Measurements from ENCODE around the gene SLC39A7. TPM values are rescaled to one million over a fixed set of nuclear protein-coding genes. Genes with fewer than 3 reads are reported as not detected.

SLC39A7 gene
- total and polyA plus RNA-seq, 2 of the 13 experiments (the other 11 are each of a cell fraction or from before 2014, with no cell fraction given) = 142 to 229 TPM

DNA sequence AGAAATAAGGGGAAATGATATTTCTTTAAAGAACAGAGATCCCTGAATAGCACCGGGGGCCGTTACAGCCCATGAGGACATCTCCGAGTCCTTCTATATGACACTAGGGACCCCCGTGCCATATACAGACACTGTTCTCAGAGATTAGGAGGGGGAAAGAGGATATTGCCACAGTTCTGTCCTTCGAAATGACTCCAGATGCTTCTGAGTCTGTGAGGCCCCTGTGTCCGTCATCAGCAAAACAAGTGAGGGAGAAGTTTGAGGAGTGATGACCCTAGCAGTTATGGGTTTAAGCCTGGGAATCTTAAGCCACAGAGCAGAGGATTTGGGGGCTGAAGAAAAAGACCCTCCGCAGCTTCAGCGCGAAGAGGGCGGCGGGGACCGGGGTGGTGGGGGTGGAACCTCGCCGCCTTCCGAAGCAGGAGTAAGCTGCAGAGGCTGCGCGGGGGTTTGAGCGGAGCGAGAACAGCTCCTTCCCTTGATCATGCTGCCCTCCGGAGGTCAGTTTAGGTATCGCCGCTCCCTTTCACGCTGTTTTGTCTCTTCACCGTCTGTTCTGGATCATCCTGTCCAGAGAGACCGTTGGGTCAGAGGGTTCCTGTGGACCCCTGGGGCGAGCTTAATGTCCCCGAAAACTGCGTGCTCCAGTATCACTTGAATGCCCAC, 47.4 kb downstream of the SLC39A7 start (continued):
- TF ChIP-seq ZNF850 (CRISPR knock-in tag; conservative IDR thresholded peaks at IDR 0.05) (no peak), MYNN (CRISPR knock-in tag; IDR thresholded peaks at IDR 0.05; ENCODE audit: low read depth) (no peak), ZFAT (CRISPR knock-in tag; conservative IDR thresholded peaks at IDR 0.05) (no peak), ZMYM4 (CRISPR knock-in tag; IDR thresholded peaks at IDR 0.05) (no peak), TBL1XR1 (IDR thresholded peaks at IDR 0.05; ENCODE audit: borderline replicate concordance, low read length, partially characterized antibody) (no peak), ZBTB7B (CRISPR knock-in tag; IDR thresholded peaks at IDR 0.05) (peak; percentile 53; the same call in 1 of the 2 replicates), MYC (CRISPR knock-in tag; IDR thresholded peaks at IDR 0.05; ENCODE audit: borderline replicate concordance) (peak; percentile 27; the same call in 1 of the 2 replicates)
- TF ChIP-seq, protein P1, sequence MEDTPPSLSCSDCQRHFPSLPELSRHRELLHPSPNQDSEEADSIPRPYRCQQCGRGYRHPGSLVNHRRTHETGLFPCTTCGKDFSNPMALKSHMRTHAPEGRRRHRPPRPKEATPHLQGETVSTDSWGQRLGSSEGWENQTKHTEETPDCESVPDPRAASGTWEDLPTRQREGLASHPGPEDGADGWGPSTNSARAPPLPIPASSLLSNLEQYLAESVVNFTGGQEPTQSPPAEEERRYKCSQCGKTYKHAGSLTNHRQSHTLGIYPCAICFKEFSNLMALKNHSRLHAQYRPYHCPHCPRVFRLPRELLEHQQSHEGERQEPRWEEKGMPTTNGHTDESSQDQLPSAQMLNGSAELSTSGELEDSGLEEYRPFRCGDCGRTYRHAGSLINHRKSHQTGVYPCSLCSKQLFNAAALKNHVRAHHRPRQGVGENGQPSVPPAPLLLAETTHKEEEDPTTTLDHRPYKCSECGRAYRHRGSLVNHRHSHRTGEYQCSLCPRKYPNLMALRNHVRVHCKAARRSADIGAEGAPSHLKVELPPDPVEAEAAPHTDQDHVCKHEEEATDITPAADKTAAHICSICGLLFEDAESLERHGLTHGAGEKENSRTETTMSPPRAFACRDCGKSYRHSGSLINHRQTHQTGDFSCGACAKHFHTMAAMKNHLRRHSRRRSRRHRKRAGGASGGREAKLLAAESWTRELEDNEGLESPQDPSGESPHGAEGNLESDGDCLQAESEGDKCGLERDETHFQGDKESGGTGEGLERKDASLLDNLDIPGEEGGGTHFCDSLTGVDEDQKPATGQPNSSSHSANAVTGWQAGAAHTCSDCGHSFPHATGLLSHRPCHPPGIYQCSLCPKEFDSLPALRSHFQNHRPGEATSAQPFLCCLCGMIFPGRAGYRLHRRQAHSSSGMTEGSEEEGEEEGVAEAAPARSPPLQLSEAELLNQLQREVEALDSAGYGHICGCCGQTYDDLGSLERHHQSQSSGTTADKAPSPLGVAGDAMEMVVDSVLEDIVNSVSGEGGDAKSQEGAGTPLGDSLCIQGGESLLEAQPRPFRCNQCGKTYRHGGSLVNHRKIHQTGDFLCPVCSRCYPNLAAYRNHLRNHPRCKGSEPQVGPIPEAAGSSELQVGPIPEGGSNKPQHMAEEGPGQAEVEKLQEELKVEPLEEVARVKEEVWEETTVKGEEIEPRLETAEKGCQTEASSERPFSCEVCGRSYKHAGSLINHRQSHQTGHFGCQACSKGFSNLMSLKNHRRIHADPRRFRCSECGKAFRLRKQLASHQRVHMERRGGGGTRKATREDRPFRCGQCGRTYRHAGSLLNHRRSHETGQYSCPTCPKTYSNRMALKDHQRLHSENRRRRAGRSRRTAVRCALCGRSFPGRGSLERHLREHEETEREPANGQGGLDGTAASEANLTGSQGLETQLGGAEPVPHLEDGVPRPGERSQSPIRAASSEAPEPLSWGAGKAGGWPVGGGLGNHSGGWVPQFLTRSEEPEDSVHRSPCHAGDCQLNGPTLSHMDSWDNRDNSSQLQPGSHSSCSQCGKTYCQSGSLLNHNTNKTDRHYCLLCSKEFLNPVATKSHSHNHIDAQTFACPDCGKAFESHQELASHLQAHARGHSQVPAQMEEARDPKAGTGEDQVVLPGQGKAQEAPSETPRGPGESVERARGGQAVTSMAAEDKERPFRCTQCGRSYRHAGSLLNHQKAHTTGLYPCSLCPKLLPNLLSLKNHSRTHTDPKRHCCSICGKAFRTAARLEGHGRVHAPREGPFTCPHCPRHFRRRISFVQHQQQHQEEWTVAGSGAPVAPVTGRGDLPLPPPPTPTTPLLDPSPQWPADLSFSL (CRISPR knock-in tag; IDR thresholded peaks at IDR 0.05) = no peak
- TF ChIP-seq, protein P2, sequence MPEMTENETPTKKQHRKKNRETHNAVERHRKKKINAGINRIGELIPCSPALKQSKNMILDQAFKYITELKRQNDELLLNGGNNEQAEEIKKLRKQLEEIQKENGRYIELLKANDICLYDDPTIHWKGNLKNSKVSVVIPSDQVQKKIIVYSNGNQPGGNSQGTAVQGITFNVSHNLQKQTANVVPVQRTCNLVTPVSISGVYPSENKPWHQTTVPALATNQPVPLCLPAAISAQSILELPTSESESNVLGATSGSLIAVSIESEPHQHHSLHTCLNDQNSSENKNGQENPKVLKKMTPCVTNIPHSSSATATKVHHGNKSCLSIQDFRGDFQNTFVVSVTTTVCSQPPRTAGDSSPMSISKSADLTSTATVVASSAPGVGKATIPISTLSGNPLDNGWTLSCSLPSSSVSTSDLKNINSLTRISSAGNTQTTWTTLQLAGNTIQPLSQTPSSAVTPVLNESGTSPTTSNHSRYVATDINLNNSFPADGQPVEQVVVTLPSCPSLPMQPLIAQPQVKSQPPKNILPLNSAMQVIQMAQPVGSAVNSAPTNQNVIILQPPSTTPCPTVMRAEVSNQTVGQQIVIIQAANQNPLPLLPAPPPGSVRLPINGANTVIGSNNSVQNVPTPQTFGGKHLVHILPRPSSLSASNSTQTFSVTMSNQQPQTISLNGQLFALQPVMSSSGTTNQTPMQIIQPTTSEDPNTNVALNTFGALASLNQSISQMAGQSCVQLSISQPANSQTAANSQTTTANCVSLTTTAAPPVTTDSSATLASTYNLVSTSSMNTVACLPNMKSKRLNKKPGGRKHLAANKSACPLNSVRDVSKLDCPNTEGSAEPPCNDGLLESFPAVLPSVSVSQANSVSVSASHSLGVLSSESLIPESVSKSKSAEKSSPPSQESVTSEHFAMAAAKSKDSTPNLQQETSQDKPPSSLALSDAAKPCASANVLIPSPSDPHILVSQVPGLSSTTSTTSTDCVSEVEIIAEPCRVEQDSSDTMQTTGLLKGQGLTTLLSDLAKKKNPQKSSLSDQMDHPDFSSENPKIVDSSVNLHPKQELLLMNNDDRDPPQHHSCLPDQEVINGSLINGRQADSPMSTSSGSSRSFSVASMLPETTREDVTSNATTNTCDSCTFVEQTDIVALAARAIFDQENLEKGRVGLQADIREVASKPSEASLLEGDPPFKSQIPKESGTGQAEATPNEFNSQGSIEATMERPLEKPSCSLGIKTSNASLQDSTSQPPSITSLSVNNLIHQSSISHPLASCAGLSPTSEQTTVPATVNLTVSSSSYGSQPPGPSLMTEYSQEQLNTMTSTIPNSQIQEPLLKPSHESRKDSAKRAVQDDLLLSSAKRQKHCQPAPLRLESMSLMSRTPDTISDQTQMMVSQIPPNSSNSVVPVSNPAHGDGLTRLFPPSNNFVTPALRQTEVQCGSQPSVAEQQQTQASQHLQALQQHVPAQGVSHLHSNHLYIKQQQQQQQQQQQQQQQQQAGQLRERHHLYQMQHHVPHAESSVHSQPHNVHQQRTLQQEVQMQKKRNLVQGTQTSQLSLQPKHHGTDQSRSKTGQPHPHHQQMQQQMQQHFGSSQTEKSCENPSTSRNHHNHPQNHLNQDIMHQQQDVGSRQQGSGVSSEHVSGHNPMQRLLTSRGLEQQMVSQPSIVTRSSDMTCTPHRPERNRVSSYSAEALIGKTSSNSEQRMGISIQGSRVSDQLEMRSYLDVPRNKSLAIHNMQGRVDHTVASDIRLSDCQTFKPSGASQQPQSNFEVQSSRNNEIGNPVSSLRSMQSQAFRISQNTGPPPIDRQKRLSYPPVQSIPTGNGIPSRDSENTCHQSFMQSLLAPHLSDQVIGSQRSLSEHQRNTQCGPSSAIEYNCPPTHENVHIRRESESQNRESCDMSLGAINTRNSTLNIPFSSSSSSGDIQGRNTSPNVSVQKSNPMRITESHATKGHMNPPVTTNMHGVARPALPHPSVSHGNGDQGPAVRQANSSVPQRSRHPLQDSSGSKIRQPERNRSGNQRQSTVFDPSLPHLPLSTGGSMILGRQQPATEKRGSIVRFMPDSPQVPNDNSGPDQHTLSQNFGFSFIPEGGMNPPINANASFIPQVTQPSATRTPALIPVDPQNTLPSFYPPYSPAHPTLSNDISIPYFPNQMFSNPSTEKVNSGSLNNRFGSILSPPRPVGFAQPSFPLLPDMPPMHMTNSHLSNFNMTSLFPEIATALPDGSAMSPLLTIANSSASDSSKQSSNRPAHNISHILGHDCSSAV (CRISPR knock-in tag; IDR thresholded peaks at IDR 0.05; ENCODE audit: borderline replicate concordance) = no peak
- TF ChIP-seq, protein P3, sequence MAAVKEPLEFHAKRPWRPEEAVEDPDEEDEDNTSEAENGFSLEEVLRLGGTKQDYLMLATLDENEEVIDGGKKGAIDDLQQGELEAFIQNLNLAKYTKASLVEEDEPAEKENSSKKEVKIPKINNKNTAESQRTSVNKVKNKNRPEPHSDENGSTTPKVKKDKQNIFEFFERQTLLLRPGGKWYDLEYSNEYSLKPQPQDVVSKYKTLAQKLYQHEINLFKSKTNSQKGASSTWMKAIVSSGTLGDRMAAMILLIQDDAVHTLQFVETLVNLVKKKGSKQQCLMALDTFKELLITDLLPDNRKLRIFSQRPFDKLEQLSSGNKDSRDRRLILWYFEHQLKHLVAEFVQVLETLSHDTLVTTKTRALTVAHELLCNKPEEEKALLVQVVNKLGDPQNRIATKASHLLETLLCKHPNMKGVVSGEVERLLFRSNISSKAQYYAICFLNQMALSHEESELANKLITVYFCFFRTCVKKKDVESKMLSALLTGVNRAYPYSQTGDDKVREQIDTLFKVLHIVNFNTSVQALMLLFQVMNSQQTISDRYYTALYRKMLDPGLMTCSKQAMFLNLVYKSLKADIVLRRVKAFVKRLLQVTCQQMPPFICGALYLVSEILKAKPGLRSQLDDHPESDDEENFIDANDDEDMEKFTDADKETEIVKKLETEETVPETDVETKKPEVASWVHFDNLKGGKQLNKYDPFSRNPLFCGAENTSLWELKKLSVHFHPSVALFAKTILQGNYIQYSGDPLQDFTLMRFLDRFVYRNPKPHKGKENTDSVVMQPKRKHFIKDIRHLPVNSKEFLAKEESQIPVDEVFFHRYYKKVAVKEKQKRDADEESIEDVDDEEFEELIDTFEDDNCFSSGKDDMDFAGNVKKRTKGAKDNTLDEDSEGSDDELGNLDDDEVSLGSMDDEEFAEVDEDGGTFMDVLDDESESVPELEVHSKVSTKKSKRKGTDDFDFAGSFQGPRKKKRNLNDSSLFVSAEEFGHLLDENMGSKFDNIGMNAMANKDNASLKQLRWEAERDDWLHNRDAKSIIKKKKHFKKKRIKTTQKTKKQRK (IDR thresholded peaks at IDR 0.05; ENCODE audit: low read length) = no peak
